HT1080 (cell line): Measurements from ENCODE around the gene PPP2R2C. TPM values are rescaled to one million over a fixed set of nuclear protein-coding genes. Genes with fewer than 3 reads are reported as not detected.

Experiments used
- DNase-seq: peaks from one replicate; pipeline ENCODE4 v3.0.0-alpha.2; 2015; ENCODE audit warnings: low read depth
- total RNA-seq: library from RNA; depleted of rRNA; stranded (reverse); fragments of >200 nt; shearing (Covaris generic); gene quantifications from 2 replicates; pipeline ENCODE4 v1.2.3, GENCODE V29; 2014

Gene PPP2R2C
- total RNA-seq, 1 experiment from 2014 or later, result 31.7 TPM

GRCh38 chr4:6291784-6292297 is 180.6 kb downstream of the PPP2R2C start:
- DNase-seq, result no peak

- peak; percentile 23 for DNase-seq
These were observed 181.5 kb downstream of the PPP2R2C start for GRCh38 chr4:6290769-6291547.

GRCh38 chr4:6290256-6290655 is 182.2 kb downstream of the PPP2R2C start:
- DNase-seq, result no peak

GRCh38 chr4:6288871-6289270 is 183.5 kb downstream of the PPP2R2C start:
- no peak for DNase-seq

- no peak for DNase-seq
These were observed 184.1 kb downstream of the PPP2R2C start for GRCh38 chr4:6288342-6288741.

GRCh38 chr4:6287017-6287788 is 185.2 kb downstream of the PPP2R2C start:
- no peak for DNase-seq

- DNase-seq, result no peak
These were observed 189.1 kb downstream of the PPP2R2C start for GRCh38 chr4:6283282-6283681.

GRCh38 chr4:6282314-6282771 is 190.1 kb downstream of the PPP2R2C start:
- DNase-seq, result no peak

- no peak for DNase-seq
These were observed 190.7 kb downstream of the PPP2R2C start for GRCh38 chr4:6281436-6282313.

- no peak for DNase-seq
These were observed 191.9 kb downstream of the PPP2R2C start for GRCh38 chr4:6280365-6280996.

- DNase-seq, result no peak
These were observed 192.7 kb downstream of the PPP2R2C start for GRCh38 chr4:6279582-6280289.

GRCh38 chr4:6278801-6279197 is 193.6 kb downstream of the PPP2R2C start:
- DNase-seq, result no peak

GRCh38 chr4:6277935-6278800 is 194.2 kb downstream of the PPP2R2C start:
- DNase-seq, result no peak

GRCh38 chr4:6277139-6277802 is 195.1 kb downstream of the PPP2R2C start:
- DNase-seq, result no peak

GRCh38 chr4:6275898-6276806 is 196.3 kb downstream of the PPP2R2C start:
- no peak for DNase-seq

- DNase-seq, result no peak
These were observed 197.1 kb downstream of the PPP2R2C start for GRCh38 chr4:6275351-6275750.

- DNase-seq, result no peak
These were observed 198.8 kb downstream of the PPP2R2C start for GRCh38 chr4:6273661-6273990.
